HCT116 (cell line): ENCODE results near the gene PRSS2.

Experiments
- ATF3 ChIP-seq: IDR thresholded peaks from 2 replicates; pipeline ENCODE4 v1.6.1; 2012
- CEBPB ChIP-seq: IDR thresholded peaks from 2 replicates; pipeline ENCODE4 v1.6.1; 2012; ENCODE audit warnings: low read depth
- CTCF ChIP-seq, 3 experiments: fragments of 200-600 bp in 1 of 3; sonication (generic) in 1 of 3; IDR thresholded peaks in 2 of 3; conservative IDR thresholded peaks in 1 of 3; 2 replicates each; pipeline ENCODE4 v1.5.1; 2012 to 2017; ENCODE audit warnings: low read depth in 2 of 3, low read length in 2 of 3, antibody characterized with exemption in 1 of 3, borderline replicate concordance in 1 of 3, control low read depth in 1 of 3, mild to moderate bottlenecking in 1 of 3, mixed read lengths in 1 of 3, mixed run types in 1 of 3, moderate library complexity in 1 of 3; ENCODE audit not compliant: insufficient read depth in 1 of 3
- EGR1 ChIP-seq: IDR thresholded peaks from 2 replicates; pipeline ENCODE4 v1.6.1; 2012; ENCODE audit warnings: low read depth
- EZH2 ChIP-seq: fragments of 200-600 bp; sonication (generic); IDR thresholded peaks from 2 replicates; pipeline ENCODE4 v1.6.1; 2017; ENCODE audit warnings: antibody characterized with exemption, mixed run types
- EZH2phosphoT487 ChIP-seq: fragments of 200-600 bp; IDR thresholded peaks from 2 replicates; pipeline ENCODE4 v1.6.1; 2018; ENCODE audit warnings: antibody characterized with exemption, borderline replicate concordance
- FOSL1 ChIP-seq: IDR thresholded peaks from 2 replicates; pipeline ENCODE4 v1.6.1; 2012; ENCODE audit warnings: low read depth
- MAX ChIP-seq: IDR thresholded peaks from 2 replicates; pipeline ENCODE4 v1.6.1; 2012
- POLR2A ChIP-seq: IDR thresholded peaks from 2 replicates; pipeline ENCODE4 v1.7.0; 2011; ENCODE audit warnings: borderline replicate concordance; ENCODE audit not compliant: insufficient read depth, insufficient read length; ENCODE audit errors: extremely low read depth
- POLR2AphosphoS5 ChIP-seq: IDR thresholded peaks from 2 replicates; pipeline ENCODE4 v1.6.1; 2011; ENCODE audit warnings: mild to moderate bottlenecking, low read depth, low read length, moderate library complexity
- RAD21 ChIP-seq: IDR thresholded peaks from 2 replicates; pipeline ENCODE4 v1.6.1; 2012; ENCODE audit warnings: low read depth, mild to moderate bottlenecking

DNA sequence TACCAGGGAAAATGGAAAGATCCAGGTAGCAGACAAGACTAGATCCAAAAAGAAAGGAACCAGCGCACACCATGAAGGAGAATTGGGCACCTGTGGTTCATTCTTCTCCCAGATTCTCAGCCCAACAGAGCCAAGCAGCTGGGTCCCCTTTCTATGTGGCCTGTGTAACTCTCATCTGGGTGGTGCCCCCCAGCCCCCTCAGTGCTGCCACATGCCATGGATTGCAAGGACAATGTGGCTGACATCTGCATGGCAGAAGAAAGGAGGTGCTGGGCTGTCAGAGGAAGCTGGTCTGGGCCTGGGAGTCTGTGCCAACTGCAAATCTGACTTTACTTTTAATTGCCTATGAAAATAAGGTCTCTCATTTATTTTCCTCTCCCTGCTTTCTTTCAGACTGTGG, 21.4 kb downstream of the PRSS2 start:
- no peak for TF ChIP-seq CTCF (IDR thresholded peaks at IDR 0.05 in 2 of 3, conservative IDR thresholded peaks at IDR 0.05 in 1 of 3; ENCODE audit: borderline replicate concordance in 1 of 3, insufficient read depth in 1 of 3, low read depth in 2 of 3, low read length in 2 of 3)
- TF ChIP-seq RAD21: no peak
- TF ChIP-seq EGR1: no peak
- TF ChIP-seq ATF3: no peak
- TF ChIP-seq FOSL1: no peak
- TF ChIP-seq EZH2phosphoT487: no peak
- TF ChIP-seq EZH2: no peak
- TF ChIP-seq POLR2AphosphoS5: no peak
- TF ChIP-seq MAX: no peak
- TF ChIP-seq CEBPB: no peak
- TF ChIP-seq POLR2A: no peak
